OCI-LY1 (cell line): ENCODE data around the gene CCT7.

ENCODE experiments used
- H2AFZ ChIP-seq: fragments of 200-600 bp; sonication (generic), shearing (Covaris generic); 2 replicates; pipeline ENCODE4 v1.6.0; 2014; ENCODE audit warnings: antibody characterized with exemption, mild to moderate bottlenecking, low read length
- H3F3A ChIP-seq: fragments of 200-600 bp; sonication (generic), shearing (Covaris generic); 2 replicates; pipeline ENCODE4 v1.6.0; 2014; ENCODE audit warnings: mild to moderate bottlenecking, antibody characterized with exemption, low read length, moderate library complexity; ENCODE audit not compliant: insufficient read depth
- H3K27ac ChIP-seq: fragments of 200-600 bp; sonication (generic); 2 replicates; pipeline ENCODE4 v1.5.1; 2014; ENCODE audit warnings: low read length, mixed run types, mild to moderate bottlenecking, low read depth; ENCODE audit not compliant: poor library complexity, severe bottlenecking
- H3K27me3 ChIP-seq: fragments of 200-600 bp; sonication (generic); 2 replicates; pipeline ENCODE4 v1.6.0; 2014; ENCODE audit warnings: antibody characterized with exemption, mild to moderate bottlenecking, low read length, moderate library complexity; ENCODE audit not compliant: insufficient read depth
- H3K36me3 ChIP-seq: fragments of 200-600 bp; sonication (generic); 2 replicates; pipeline ENCODE4 v1.6.1; 2014; ENCODE audit warnings: mild to moderate bottlenecking, antibody characterized with exemption, low read length, moderate library complexity, mixed read lengths; ENCODE audit not compliant: insufficient read depth
- H3K4me1 ChIP-seq: fragments of 200-600 bp; sonication (generic); 2 replicates; pipeline ENCODE4 v1.5.1; 2014; ENCODE audit warnings: mild to moderate bottlenecking, low read length, moderate library complexity; ENCODE audit not compliant: insufficient read depth, severe bottlenecking
- H3K4me2 ChIP-seq: fragments of 200-600 bp; sonication (generic), shearing (Covaris generic); 2 replicates; pipeline ENCODE4 v1.6.1; 2014; ENCODE audit warnings: low read length
- H3K4me3 ChIP-seq: fragments of 200-600 bp; sonication (generic); 2 replicates; pipeline ENCODE4 v1.5.1; 2014; ENCODE audit warnings: low read length, low read depth, mild to moderate bottlenecking, mixed read lengths; ENCODE audit not compliant: poor library complexity, severe bottlenecking
- H3K79me2 ChIP-seq: fragments of 200-600 bp; shearing (Covaris generic); 2 replicates; pipeline ENCODE4 v1.6.1; 2016; ENCODE audit warnings: mixed run types, low read length, mixed read lengths; ENCODE audit not compliant: insufficient read depth
- H3K9ac ChIP-seq: fragments of 200-600 bp; sonication (generic), shearing (Covaris generic); 2 replicates; pipeline ENCODE4 v1.6.1; 2014; ENCODE audit warnings: mild to moderate bottlenecking, low read length, mixed read lengths
- H3K9me2 ChIP-seq: fragments of 200-600 bp; sonication (generic), shearing (Covaris generic); 2 replicates; pipeline ENCODE4 v1.6.1; 2014; ENCODE audit warnings: low read depth, mild to moderate bottlenecking, low read length, mixed read lengths
- H3K9me3 ChIP-seq: fragments of 200-600 bp; shearing (Covaris generic); 2 replicates; pipeline ENCODE4 v1.6.1; 2014; ENCODE audit warnings: low read length, mixed read lengths
- H4K20me1 ChIP-seq: fragments of 200-600 bp; sonication (generic), shearing (Covaris generic); 2 replicates; pipeline ENCODE4 v1.6.0; 2016; ENCODE audit warnings: mild to moderate bottlenecking, low read length; ENCODE audit not compliant: insufficient read depth
- EZH2 ChIP-seq: fragments of 200-600 bp; sonication (generic), shearing (Covaris generic); IDR thresholded peaks from 2 replicates; pipeline ENCODE4 v1.8.0; 2017; ENCODE audit warnings: borderline replicate concordance, mixed run types, mild to moderate bottlenecking, antibody characterized with exemption, low read length, moderate library complexity, mixed read lengths
- TF ChIP-seq, protein P1 (sequence below): fragments of 200-600 bp; sonication (generic), shearing (Covaris generic); IDR thresholded peaks from 2 replicates; pipeline ENCODE4 v1.5.1; 2017; ENCODE audit warnings: mild to moderate bottlenecking, antibody characterized with exemption, low read length, moderate library complexity, mixed read lengths

CCT7 gene

GRCh38 chr2:73268366-73268829 is 34.3 kb downstream of the CCT7 start:
- Histone ChIP-seq H3K4me3 (no peak overlapping the region), H3K27ac (no peak overlapping the region), H2AFZ (no peak overlapping the region), H3K9ac (no peak overlapping the region), H3K4me1 (peaks cover 6% of the 10 kb centered on the region), H3K9me2 (no peaks in the 10 kb centered on the region), H3K27me3 (no peaks in the 10 kb centered on the region), H3K9me3 (no peaks in the 10 kb centered on the region), H3K79me2 (no peaks in the 10 kb centered on the region), H3K4me2 (no peak overlapping the region), H3K36me3 (peaks cover 46% of the 10 kb centered on the region), H3F3A (no peaks in the 10 kb centered on the region), H4K20me1 (no peaks in the 10 kb centered on the region)
- TF ChIP-seq, protein P1, sequence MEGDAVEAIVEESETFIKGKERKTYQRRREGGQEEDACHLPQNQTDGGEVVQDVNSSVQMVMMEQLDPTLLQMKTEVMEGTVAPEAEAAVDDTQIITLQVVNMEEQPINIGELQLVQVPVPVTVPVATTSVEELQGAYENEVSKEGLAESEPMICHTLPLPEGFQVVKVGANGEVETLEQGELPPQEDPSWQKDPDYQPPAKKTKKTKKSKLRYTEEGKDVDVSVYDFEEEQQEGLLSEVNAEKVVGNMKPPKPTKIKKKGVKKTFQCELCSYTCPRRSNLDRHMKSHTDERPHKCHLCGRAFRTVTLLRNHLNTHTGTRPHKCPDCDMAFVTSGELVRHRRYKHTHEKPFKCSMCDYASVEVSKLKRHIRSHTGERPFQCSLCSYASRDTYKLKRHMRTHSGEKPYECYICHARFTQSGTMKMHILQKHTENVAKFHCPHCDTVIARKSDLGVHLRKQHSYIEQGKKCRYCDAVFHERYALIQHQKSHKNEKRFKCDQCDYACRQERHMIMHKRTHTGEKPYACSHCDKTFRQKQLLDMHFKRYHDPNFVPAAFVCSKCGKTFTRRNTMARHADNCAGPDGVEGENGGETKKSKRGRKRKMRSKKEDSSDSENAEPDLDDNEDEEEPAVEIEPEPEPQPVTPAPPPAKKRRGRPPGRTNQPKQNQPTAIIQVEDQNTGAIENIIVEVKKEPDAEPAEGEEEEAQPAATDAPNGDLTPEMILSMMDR: no peak
- TF ChIP-seq EZH2: no peak

- Histone ChIP-seq H3K36me3 (peaks cover 46% of the 10 kb centered on the region), H3K27ac (no peak overlapping the region), H4K20me1 (no peaks in the 10 kb centered on the region), H3K79me2 (no peaks in the 10 kb centered on the region), H2AFZ (no peak overlapping the region), H3K9me2 (no peaks in the 10 kb centered on the region), H3K4me3 (peak overlapping the region; percentile 58), H3K4me1 (peaks cover 6% of the 10 kb centered on the region), H3F3A (no peaks in the 10 kb centered on the region), H3K27me3 (no peaks in the 10 kb centered on the region), H3K9me3 (no peaks in the 10 kb centered on the region), H3K4me2 (peak overlapping the region; percentile 67), H3K9ac (peak overlapping the region; percentile 58; the same call in 1 of the 2 replicates)
- no peak for TF ChIP-seq EZH2
- TF ChIP-seq, protein P1: no peak
These were observed 35.0 kb downstream of the CCT7 start for GRCh38 chr2:73268830-73269685.

GRCh38 chr2:73269686-73270465 is 35.8 kb downstream of the CCT7 start:
- peak overlapping the region; percentile 58 for H3K4me3 ChIP-seq
- TF ChIP-seq EZH2: no peak
- TF ChIP-seq, protein P1: no peak
- peak overlapping the region; percentile 58 for H3K9ac ChIP-seq
- H3K4me2 ChIP-seq: peak overlapping the region; percentile 67
- H4K20me1 ChIP-seq: no peaks in the 10 kb centered on the region
- no peaks in the 10 kb centered on the region for H3F3A ChIP-seq
- H3K27me3 ChIP-seq: no peaks in the 10 kb centered on the region
- no peak overlapping the region for H3K27ac ChIP-seq
- peaks cover 6% of the 10 kb centered on the region for H3K4me1 ChIP-seq
- no peaks in the 10 kb centered on the region for H3K9me3 ChIP-seq
- H3K79me2 ChIP-seq: no peaks in the 10 kb centered on the region
- no peaks in the 10 kb centered on the region for H3K9me2 ChIP-seq
- H2AFZ ChIP-seq: no peak overlapping the region
- peaks cover 44% of the 10 kb centered on the region for H3K36me3 ChIP-seq
